Choroid plexus epithelial cell (primary cell): ENCODE data around the gene SNRPD2.
A peak's percentile ranks its signal among the peaks of the same experiment; 100 is the strongest.

ENCODE experiments used
- DNase-seq: peaks from one replicate; pipeline ENCODE4 v3.0.0-alpha.2; 2010; ENCODE audit warnings: low read depth
- H3K4me3 ChIP-seq: 2 replicates; pipeline ENCODE4 v1.5.1; 2011; ENCODE audit warnings: low read depth, mild to moderate bottlenecking, control low read depth, low read length, moderate library complexity
- TF ChIP-seq, protein P1 (sequence below): conservative IDR thresholded peaks from 2 replicates; pipeline ENCODE4 v1.5.1; 2011; ENCODE audit warnings: low read depth, mild to moderate bottlenecking, control low read depth, inconsistent platforms, low read length, moderate library complexity

SNRPD2 gene

GRCh38 chr19:45717983-45718650 is 26.4 kb upstream of the SNRPD2 start:
- H3K4me3 ChIP-seq: peak overlapping the region; percentile 66
- DNase-seq: peak; percentile 42
- TF ChIP-seq, protein P1, sequence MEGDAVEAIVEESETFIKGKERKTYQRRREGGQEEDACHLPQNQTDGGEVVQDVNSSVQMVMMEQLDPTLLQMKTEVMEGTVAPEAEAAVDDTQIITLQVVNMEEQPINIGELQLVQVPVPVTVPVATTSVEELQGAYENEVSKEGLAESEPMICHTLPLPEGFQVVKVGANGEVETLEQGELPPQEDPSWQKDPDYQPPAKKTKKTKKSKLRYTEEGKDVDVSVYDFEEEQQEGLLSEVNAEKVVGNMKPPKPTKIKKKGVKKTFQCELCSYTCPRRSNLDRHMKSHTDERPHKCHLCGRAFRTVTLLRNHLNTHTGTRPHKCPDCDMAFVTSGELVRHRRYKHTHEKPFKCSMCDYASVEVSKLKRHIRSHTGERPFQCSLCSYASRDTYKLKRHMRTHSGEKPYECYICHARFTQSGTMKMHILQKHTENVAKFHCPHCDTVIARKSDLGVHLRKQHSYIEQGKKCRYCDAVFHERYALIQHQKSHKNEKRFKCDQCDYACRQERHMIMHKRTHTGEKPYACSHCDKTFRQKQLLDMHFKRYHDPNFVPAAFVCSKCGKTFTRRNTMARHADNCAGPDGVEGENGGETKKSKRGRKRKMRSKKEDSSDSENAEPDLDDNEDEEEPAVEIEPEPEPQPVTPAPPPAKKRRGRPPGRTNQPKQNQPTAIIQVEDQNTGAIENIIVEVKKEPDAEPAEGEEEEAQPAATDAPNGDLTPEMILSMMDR: no peak

DNA sequence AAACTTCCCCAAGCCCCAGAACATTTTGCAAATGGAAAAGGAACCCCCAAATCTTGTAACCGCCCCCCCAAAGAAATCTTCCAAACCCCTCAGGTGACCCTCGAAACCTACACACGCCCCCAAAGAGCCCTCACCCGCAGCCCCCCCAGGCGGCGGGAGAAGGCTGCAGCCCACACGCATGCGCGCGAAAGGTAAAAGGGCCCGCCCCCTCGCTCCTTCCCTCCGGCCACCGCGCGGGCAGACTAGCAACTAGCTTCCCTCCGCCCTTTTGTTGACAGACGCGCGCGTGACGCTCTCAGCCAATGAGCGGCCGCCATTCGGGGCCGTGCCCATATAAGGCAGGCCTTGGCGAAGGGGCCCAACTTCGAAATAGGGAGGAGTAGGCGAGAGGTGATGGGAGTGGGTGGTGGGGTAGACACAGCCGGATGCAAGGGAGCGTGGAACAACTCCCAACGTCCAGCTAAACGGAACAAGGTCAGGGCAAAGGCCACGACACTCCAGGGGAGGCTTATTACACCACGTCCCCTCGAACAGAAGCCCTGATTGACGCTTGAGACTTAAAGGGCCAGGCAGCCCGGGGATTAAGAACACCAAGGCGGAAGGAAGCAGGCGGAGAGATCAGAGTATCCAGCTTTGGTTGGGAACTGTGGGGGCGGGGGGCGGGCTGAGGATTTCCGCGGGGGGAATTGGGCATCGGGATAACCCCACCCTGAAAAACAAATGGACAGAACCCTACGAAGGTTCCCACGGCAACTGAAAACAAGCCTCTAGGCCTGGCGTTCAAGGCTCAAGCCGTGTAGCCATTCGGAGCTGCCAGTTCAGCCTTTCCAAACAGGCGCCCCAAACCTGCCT is 25.6 kb upstream of the SNRPD2 start:
- TF ChIP-seq, protein P1: peak; percentile 36
- DNase-seq: peak; percentile 100
- H3K4me3 ChIP-seq: peak overlapping the region; percentile 66

GRCh38 chr19:45716359-45717130 is 24.8 kb upstream of the SNRPD2 start:
- DNase-seq: peak; percentile 46
- H3K4me3 ChIP-seq: peak overlapping the region; percentile 66
- TF ChIP-seq, protein P1: no peak

DNA sequence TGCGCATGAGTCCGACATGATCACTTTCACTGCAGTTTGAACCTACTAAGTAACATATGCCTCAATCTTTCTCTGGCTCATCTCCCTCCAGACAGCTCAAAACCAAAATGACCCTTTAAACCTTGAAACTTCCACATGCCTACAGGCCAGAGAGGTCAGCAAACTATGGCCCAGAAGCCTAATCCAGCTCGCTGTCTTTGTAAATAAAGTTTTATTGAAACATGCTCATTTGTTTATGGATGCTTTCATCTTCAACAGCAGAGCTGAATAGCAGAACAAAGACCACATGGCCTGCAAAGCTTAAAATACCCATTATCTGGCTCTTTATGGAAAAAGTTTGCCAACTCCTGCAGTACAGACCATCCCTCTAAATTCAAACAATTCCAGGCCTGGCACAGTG is 23.4 kb upstream of the SNRPD2 start:
- no peak overlapping the region for H3K4me3 ChIP-seq
- DNase-seq: no peak
- TF ChIP-seq, protein P1: no peak

DNA sequence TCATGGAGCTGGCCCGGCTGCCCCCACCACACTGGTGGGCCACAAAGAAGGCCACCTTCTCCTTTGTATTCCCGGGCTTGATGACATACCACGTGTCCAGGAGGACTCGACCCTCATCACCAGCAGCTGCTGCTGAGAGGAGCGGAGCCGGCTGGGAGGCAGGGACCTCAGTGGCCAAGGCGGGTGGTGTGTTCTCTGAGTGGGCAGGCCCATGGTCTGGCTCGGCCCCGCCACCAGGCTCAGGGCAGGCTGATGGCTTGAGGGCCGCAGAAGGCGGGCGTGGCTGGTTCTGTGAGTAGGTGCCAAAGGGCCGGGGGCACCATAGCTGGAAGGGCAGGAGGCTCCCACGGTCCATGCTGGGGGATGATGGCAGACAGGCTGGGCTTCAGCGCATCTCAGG is 21.4 kb upstream of the SNRPD2 start:
- TF ChIP-seq, protein P1: no peak
- H3K4me3 ChIP-seq: no peak overlapping the region
- no peak for DNase-seq

- H3K4me3 ChIP-seq: no peak overlapping the region
- no peak for DNase-seq
- TF ChIP-seq, protein P1: no peak
Observed at GRCh38 chr19:45712699-45713067, 20.9 kb upstream of the SNRPD2 start.
